T-helper 1 cell (primary cell): ENCODE results near the gene GATA3.

Source experiments
- DNase-seq, 5 donors: peaks; one replicate each; pipeline ENCODE4 v3.0.0-alpha.2; 2012 to 2020

Gene GATA3

DNA sequence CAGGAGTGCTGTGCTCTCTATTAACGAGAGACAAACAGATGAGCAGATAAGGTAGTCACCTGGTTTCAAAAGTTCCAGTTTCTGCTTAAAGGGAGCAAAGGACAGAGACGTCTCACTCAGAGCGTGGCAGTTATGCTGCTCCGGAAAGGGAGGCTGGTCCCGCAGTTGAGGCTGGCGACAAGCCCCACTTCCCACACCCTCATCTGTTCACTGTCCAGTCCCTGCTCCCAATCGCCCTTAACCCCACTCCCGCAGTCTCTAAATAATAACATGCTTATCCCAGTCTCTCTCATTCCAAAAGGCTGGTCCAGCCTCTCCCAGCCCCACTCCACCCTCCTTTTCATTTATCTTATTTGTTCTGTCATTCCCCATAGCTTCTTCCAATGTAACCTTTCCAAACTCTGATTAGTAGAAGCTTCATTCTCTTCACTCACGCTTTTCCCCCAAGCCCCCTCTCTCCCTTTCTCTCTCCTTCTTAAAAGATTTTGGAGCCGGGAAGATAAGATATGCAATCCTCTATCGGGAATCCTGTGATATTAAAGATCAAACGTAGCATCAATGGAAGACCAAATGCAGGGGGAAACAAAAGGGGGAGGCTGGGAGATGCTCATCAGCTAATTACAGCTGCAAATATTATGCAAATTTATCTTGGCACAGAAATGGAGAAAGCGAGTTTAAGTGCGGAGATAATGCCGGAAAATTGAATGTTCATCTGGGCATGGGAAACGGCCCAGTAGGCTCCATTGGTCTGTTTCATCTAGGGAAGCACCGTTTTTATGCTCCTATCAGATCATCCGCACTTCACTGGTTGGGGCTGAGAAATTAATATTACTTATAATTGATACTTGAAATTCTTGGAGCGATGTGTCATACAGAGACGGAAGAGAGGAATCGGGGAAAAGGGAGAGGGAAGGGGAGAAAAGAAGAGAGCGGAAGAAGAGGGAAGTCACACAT, 16.3 kb upstream of the GATA3 start:
- DNase-seq, result no peak

DNA sequence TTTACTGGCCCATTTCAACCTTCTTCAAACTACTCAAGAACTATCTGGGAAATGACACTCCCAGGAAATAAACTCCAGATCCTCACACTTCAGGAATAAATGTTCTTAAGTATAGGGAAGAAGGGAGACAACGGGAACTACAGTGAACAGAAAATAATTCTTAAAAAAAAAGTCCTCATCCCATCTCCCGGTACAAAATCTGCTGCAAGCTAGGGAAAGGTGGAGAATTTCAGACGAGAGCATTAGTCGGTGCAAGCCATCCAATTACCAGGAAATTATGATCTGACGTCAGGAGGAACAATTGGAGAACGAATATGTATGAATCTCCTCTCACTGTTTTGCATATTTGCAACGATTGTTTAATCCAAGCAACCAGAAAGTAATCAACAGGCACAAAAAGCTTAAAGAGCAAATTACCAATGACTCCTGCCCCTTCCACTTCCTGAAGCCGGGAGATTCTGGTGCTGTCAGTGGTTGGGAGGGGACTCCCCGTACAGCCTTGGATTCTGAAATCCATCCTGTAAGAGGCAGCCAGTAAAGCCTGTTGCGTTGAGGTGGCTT, 15.1 kb upstream of the GATA3 start:
- no peak for DNase-seq

DNA sequence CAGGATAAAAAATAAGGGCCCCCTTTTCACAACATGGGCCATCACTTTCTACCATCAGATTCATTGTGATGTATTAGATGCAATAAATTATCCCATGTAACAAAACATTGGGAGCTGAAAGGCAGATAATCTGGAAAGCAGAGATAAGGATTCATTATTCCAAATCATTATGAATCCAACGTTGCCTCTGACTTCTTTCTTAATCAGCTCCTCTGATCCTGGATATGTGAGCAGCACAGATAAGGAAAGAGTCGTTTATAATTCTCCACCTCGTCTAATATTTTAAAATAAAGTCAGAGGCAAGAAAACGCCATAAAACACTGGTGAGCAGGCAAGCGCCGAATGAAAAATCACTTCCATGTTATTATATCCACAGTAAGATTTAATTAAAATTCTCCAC, 13.8 kb upstream of the GATA3 start:
- no peak for DNase-seq

DNA sequence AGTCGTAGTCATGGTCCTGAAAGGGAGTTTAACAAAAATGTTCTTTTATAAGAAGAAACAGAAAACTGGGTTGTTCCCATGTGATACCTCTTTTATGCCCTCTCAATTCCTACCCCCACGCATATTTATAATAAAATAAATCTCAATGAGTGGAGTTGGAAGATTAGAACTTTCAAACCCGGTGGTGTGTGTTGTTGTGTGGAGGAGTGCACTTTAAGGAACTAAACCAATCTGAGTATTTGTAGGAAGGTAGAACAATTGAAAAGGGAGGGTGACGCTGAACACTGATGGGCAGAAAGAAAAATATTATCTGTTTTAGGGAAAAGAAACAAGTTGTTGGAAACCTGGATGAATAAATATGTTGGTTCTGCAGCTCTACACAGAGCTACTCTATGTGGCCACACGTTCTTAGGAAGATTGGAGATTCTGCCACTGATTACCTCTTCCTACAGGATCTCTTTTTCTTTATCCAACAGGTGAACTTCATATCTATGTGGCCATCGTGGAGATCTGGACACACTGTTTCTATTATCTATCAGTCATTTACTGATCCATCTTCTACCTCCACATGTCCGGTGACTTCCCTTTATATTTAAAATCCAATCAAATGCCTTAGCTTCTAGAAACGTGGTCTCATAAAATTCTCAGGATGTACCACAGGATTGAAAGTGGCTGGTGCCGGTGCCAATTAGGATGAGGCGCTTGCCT, 13.1 kb upstream of the GATA3 start:
- no peak for DNase-seq

- DNase-seq, result no peak
These were observed 12.3 kb upstream of the GATA3 start for GRCh38 chr10:8041992-8042720.

- DNase-seq, result no peak
These were observed 11.5 kb upstream of the GATA3 start for GRCh38 chr10:8042721-8043568.

GRCh38 chr10:8043569-8044306, 10.8 kb upstream of the GATA3 start:
- DNase-seq, result peak in 1 of 5 donors; percentile 49

DNA sequence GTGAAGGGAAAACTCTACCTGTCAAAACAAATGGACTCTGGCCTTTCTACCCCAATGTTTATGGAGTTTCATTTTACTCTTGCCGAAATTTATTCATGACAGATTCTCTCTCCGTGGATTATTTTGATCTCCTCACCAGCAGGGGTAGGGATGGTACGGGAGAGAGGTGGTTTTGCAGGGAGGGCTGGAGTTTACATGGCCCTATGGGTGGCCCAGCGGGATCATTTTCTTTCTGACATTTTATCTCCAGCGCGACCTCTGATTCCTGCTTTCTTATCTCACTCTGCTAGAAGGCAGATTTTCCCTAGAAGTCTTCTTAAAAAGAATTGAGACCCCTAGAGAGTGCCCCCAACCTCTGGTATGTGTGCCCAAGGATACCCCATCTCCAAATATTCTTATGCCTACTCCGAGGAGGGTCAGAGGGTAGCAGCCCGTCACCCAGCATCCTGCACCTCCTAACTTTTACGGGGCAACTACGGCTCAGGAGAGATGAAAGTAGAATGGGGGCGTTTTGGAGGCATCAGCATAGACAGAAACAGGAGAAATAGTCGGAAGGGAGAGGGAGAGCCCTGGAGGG, 10.1 kb upstream of the GATA3 start:
- DNase-seq, result no peak

- no peak for DNase-seq
These were observed 9.4 kb upstream of the GATA3 start for GRCh38 chr10:8044908-8045725.

DNA sequence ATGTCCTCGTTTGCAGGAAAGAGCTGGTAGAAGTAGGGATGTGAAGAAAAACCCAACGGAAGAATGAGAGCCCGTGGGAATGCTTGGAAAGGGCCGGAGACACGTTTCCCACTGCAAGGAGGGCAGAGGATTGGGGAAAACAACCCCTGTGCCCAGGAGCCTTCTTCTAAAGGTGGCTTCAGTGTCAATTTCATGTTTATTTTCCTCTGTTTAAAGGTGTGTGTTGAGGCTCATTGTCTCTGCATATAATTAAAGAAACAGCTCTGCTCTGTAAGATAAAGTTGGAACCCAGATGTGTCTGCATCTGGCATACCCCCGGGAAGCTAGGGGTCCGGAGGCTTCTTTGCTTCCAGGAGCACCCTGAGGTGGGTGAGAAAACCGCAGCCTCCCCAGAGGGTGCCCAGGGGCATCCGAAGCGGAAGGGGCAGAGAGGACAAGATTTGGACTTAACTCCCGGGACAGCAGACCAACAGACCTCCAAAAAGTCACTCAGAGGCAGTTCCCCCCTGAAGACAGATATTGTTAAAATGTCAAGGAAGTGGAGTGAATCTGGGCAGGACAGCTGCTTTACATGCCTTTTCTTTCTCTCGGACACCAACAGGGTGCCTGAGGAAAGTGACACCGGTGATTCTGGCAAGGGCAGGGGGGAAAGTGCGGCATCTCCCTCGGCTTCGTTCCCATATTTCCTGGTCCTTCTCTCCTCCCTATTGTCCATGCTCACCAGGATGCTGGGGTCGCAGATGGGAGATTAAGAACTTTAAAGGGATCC, 8.6 kb upstream of the GATA3 start:
- no peak for DNase-seq

- no peak for DNase-seq
These were observed 6.8 kb upstream of the GATA3 start for GRCh38 chr10:8047452-8048280.

GRCh38 chr10:8048281-8049008, 6.0 kb upstream of the GATA3 start:
- DNase-seq, result peak; percentile 47 to 63 (median 55)

DNA sequence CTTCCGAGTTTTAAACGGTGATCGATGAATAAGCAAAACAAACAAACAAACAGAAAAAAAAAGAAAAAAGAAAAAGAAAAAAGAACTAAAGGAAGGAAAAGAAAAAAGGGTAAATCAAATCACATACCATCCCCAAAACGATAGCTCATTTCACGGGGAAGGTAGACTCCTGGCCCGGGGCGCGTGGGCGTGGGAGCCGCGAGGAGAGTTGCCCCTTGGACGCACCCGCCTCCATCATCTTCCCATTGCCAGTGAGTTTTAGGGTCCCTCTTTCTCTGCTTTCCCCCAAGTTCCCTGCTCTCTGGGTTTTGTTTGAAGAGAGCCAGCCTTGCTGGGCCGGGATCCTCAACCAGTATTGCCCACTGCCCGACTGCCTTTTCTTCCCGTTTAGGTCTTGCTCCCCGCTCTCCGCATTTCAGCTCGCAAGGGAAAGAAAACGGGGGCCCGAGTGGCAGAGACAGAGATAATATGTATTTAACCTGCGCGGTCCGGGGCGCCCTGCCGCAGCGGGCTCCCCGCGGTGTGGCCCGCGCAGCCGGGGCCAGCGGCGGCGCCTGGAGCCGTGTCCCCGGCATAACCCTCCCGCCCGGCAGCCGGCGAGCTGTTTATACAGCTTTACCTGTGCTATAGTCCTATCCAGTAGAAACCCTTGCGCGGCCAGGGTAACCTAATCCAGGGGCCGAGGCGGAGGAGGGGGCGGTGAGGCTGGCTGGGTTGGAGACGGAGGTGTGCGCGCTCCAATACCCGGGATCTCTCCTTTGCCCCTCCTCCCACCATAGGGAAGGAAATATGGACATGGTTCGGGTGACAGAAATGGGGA, 5.2 kb upstream of the GATA3 start:
- DNase-seq, result no peak

GRCh38 chr10:8049865-8050555, 4.5 kb upstream of the GATA3 start:
- DNase-seq, result no peak

GRCh38 chr10:8050556-8051108, 3.9 kb upstream of the GATA3 start:
- no peak for DNase-seq
